Measurements from ENCODE around the gene BDH1. TPM values are rescaled to one million over a fixed set of nuclear protein-coding genes. Genes with fewer than 3 reads are reported as not detected.

Gene BDH1
- total and polyA plus RNA-seq, 2 of the 13 experiments (the other 11 are each of a cell fraction or from before 2014, with no cell fraction given): 21.2 to 71.9 TPM

DNA sequence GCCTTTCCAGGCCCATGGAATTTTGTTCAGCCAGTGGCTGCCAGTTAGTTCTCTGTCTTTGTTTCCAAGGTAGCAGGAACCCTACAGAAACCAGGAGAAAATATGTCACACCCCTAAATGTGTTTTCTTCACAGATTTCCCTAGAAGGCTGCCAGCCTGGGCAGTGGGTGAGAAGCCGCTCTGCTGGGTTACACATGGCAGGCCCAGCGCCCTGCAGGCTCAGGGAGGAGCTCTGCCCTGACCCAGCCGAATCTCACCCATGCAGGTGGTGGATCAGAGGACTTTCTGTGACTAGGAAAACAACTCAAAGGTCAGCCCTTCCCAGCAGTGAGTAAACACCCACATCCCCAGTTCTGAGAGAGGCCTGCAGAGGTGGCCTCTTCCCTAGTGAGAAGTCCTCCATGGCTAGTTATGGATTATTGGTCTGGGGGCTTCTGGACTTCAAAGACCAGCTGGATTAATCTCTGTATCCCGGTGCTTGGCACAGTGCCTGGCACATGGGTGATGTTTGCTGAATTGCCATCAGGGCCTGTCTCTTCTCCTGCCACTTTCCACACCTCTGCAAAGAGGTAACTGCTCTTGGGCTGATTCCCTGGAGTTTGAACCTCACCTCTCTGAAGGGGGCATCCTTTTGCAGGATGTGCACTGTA lies 34.7 kb upstream of the BDH1 start (continued):
- TF ChIP-seq ZNF232 (CRISPR knock-in tag; IDR thresholded peaks at IDR 0.05; ENCODE audit: borderline replicate concordance): peak; percentile 75
- peak; percentile 87 for TF ChIP-seq DMAP1 (CRISPR knock-in tag; IDR thresholded peaks at IDR 0.05)
- TF ChIP-seq RFX3 (CRISPR knock-in tag; IDR thresholded peaks at IDR 0.05): no peak
- 0 out of 2 replicates have a peak, but pooled peaks have one; percentile 45 for TF ChIP-seq ZNF761 (CRISPR knock-in tag; conservative IDR thresholded peaks at IDR 0.05)
- TF ChIP-seq ZBTB1 (CRISPR knock-in tag; IDR thresholded peaks at IDR 0.05; ENCODE audit: borderline replicate concordance): no peak
- TF ChIP-seq ZNF484 (CRISPR knock-in tag; IDR thresholded peaks at IDR 0.05; ENCODE audit: borderline replicate concordance, low read depth): no peak
- TF ChIP-seq, protein P1, sequence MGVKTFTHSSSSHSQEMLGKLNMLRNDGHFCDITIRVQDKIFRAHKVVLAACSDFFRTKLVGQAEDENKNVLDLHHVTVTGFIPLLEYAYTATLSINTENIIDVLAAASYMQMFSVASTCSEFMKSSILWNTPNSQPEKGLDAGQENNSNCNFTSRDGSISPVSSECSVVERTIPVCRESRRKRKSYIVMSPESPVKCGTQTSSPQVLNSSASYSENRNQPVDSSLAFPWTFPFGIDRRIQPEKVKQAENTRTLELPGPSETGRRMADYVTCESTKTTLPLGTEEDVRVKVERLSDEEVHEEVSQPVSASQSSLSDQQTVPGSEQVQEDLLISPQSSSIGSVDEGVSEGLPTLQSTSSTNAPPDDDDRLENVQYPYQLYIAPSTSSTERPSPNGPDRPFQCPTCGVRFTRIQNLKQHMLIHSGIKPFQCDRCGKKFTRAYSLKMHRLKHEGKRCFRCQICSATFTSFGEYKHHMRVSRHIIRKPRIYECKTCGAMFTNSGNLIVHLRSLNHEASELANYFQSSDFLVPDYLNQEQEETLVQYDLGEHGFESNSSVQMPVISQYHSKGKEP (CRISPR knock-in tag; IDR thresholded peaks at IDR 0.05): no peak
- peak; percentile 88; the same call in 1 of the 2 replicates for TF ChIP-seq NFKB2 (CRISPR knock-in tag; IDR thresholded peaks at IDR 0.05; ENCODE audit: borderline replicate concordance)
- no peak for TF ChIP-seq SMYD3 (CRISPR knock-in tag; IDR thresholded peaks at IDR 0.05)
- TF ChIP-seq, protein P2, sequence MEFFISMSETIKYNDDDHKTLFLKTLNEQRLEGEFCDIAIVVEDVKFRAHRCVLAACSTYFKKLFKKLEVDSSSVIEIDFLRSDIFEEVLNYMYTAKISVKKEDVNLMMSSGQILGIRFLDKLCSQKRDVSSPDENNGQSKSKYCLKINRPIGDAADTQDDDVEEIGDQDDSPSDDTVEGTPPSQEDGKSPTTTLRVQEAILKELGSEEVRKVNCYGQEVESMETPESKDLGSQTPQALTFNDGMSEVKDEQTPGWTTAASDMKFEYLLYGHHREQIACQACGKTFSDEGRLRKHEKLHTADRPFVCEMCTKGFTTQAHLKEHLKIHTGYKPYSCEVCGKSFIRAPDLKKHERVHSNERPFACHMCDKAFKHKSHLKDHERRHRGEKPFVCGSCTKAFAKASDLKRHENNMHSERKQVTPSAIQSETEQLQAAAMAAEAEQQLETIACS (CRISPR knock-in tag; IDR thresholded peaks at IDR 0.05): no peak
- TF ChIP-seq ZNF282 (IDR thresholded peaks at IDR 0.05; ENCODE audit: partially characterized antibody): no peak
- peak; percentile 89; the same call in 1 of the 2 replicates for TF ChIP-seq MEIS2 (CRISPR knock-in tag; IDR thresholded peaks at IDR 0.05)
- peak; percentile 26; the same call in 1 of the 2 replicates for TF ChIP-seq MIXL1 (CRISPR knock-in tag; IDR thresholded peaks at IDR 0.05)
- no peak for TF ChIP-seq PHF8 (CRISPR knock-in tag; IDR thresholded peaks at IDR 0.05)
- no peak for TF ChIP-seq SNRNP70 (IDR thresholded peaks at IDR 0.05; ENCODE audit: low read depth, low read length)
- TF ChIP-seq, protein P3, sequence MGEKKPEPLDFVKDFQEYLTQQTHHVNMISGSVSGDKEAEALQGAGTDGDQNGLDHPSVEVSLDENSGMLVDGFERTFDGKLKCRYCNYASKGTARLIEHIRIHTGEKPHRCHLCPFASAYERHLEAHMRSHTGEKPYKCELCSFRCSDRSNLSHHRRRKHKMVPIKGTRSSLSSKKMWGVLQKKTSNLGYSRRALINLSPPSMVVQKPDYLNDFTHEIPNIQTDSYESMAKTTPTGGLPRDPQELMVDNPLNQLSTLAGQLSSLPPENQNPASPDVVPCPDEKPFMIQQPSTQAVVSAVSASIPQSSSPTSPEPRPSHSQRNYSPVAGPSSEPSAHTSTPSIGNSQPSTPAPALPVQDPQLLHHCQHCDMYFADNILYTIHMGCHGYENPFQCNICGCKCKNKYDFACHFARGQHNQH (CRISPR knock-in tag; IDR thresholded peaks at IDR 0.05): peak; percentile 96
- TF ChIP-seq ZNF253 (CRISPR knock-in tag; IDR thresholded peaks at IDR 0.05; ENCODE audit: borderline replicate concordance): no peak
- TF ChIP-seq HOXA9 (CRISPR knock-in tag; IDR thresholded peaks at IDR 0.05; ENCODE audit: borderline replicate concordance): no peak
- peak; percentile 95 for TF ChIP-seq MED1 (CRISPR knock-in tag; IDR thresholded peaks at IDR 0.05)
- peak; percentile 77 for TF ChIP-seq ARNTL (CRISPR knock-in tag; IDR thresholded peaks at IDR 0.05)
- TF ChIP-seq NCOA1 (CRISPR knock-in tag; IDR thresholded peaks at IDR 0.05): no peak
- 0 out of 2 replicates have a peak, but pooled peaks have one; percentile 71 for TF ChIP-seq ZNF543 (CRISPR knock-in tag; IDR thresholded peaks at IDR 0.05)
- no peak for TF ChIP-seq MYNN (CRISPR knock-in tag; IDR thresholded peaks at IDR 0.05; ENCODE audit: low read depth)
- TF ChIP-seq, protein P4, sequence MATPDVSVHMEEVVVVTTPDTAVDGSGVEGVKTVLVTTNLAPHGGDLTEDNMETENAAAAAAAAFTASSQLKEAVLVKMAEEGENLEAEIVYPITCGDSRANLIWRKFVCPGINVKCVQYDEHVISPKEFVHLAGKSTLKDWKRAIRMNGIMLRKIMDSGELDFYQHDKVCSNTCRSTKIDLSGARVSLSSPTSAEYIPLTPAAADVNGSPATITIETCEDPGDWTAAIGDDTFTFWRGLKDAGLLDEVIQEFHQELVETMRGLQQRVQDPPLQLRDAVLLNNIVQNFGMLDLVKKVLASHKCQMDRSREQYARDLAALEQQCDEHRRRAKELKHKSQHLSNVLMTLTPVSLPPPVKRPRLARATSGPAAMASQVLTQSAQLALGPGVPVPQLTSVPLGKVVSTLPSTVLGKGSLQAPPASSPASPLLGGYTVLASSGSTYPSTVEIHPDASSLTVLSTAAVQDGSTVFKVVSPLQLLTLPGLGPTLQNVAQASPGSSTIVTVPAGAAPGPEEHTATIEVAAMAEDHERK (CRISPR knock-in tag; IDR thresholded peaks at IDR 0.05; ENCODE audit: low read depth): no peak
- TF ChIP-seq, protein P5, sequence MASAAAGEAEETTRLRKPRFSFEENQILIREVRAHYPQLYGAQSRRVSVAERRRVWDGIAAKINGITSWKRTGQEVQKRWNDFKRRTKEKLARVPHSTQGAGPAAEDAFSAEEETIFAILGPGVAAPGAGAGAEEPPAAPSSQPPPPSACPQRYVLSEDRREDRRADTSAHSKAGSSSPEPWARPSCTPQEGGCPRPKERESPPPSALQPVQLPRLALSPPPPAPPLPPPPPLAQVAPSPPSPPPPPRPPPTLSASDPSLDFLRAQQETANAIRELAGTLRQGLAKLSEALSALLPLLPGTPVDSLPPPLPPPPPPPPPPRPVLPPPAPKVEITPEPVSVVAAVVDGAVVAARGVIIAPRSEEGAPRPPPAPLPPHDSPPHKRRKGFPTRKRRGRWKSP (CRISPR knock-in tag; IDR thresholded peaks at IDR 0.05): peak; percentile 73; the same call in 1 of the 2 replicates
